KBM-7 (cell line): ENCODE results near the gene SLC9B1.
"Not testable (repeated sequence)": the region's sequence is repeated elsewhere in the genome, so short reads cannot be mapped to it uniquely, and the experiment has no call there.

Source experiments
- DNase-seq: peaks from one replicate; pipeline ENCODE4 v3.0.0-alpha.2; 2015
- in situ Hi-C: fragments of 300-500 bp; cut with MboI; formaldehyde crosslinking; loops from 2 replicates; pipeline ENCODE4 v1.14.3; 2020; ENCODE audit warnings: low sequenced_read_pairs, low pct_unique_long_range_greater_than_20kb, mixed read lengths

The SLC9B1 gene

GRCh38 chr4:102897610-102898009, 121.9 kb downstream of the SLC9B1 start:
- in situ Hi-C loops, DNase-seq: not testable (repeated sequence)

- DNase-seq, in situ Hi-C loops: not testable (repeated sequence)
Measured at GRCh38 chr4:102896547-102896946, 123.0 kb downstream of the SLC9B1 start.

- DNase-seq, in situ Hi-C loops: not testable (repeated sequence)
Measured at GRCh38 chr4:102889866-102890265, 129.6 kb downstream of the SLC9B1 start.

GRCh38 chr4:102888570-102888969, 130.9 kb downstream of the SLC9B1 start:
- in situ Hi-C loops = not testable (repeated sequence)

GRCh38 chr4:102883278-102883677, 136.2 kb downstream of the SLC9B1 start:
- no peak for DNase-seq
- in situ Hi-C loops = no loop called here

More at GRCh38 chr4:102888570-102888969, 130.9 kb downstream of the SLC9B1 start:
- not testable (repeated sequence) for DNase-seq

- no peak for DNase-seq
- in situ Hi-C loops = no loop called here
Measured at GRCh38 chr4:102881343-102881742, 138.2 kb downstream of the SLC9B1 start.

- no peak for DNase-seq
- in situ Hi-C loops = no loop called here
Measured at GRCh38 chr4:102878901-102879300, 140.6 kb downstream of the SLC9B1 start.

- in situ Hi-C loops, DNase-seq: not testable (repeated sequence)
Measured at GRCh38 chr4:102878349-102878748, 141.2 kb downstream of the SLC9B1 start.

- in situ Hi-C loops, DNase-seq: not testable (repeated sequence)
Measured at GRCh38 chr4:102877477-102878106, 141.9 kb downstream of the SLC9B1 start.

- peak; percentile 37 for DNase-seq
- in situ Hi-C loops = no loop called here
Measured at GRCh38 chr4:102871772-102872171, 147.7 kb downstream of the SLC9B1 start.

GRCh38 chr4:102869569-102870197, 149.8 kb downstream of the SLC9B1 start:
- in situ Hi-C loops = no loop called here
- DNase-seq = no peak

- in situ Hi-C loops = no loop called here
- DNase-seq = peak; percentile 97
Measured at GRCh38 chr4:102868781-102869568, 150.5 kb downstream of the SLC9B1 start, which contains the start of gene CISD2. Gene CISD2 (plus strand): TSS chr4:102868992. CDS start chr4:102869085, 93 bp downstream.

- DNase-seq = no peak
- in situ Hi-C loops = no loop called here
Measured at GRCh38 chr4:102868153-102868780, 151.2 kb downstream of the SLC9B1 start.

GRCh38 chr4:102867278-102868152, 152.0 kb downstream of the SLC9B1 start:
- in situ Hi-C loops = no loop called here
- peak; percentile 67 for DNase-seq

- DNase-seq, in situ Hi-C loops: not testable (repeated sequence)
Measured at GRCh38 chr4:102865327-102865726, 154.2 kb downstream of the SLC9B1 start.

GRCh38 chr4:102862747-102863146, 156.8 kb downstream of the SLC9B1 start:
- in situ Hi-C loops = no loop called here
- no peak for DNase-seq

GRCh38 chr4:102862016-102862415, 157.5 kb downstream of the SLC9B1 start:
- in situ Hi-C loops = no loop called here

GRCh38 chr4:102860611-102861324, 158.7 kb downstream of the SLC9B1 start:
- no peak for DNase-seq
- in situ Hi-C loops = no loop called here

More at GRCh38 chr4:102862016-102862415, 157.5 kb downstream of the SLC9B1 start:
- DNase-seq = peak; percentile 65
